Smooth muscle cell of bladder (primary cell): ENCODE results near the gene SPATA31A6. TPM values are rescaled to one million over a fixed set of nuclear protein-coding genes. Genes with fewer than 3 reads are reported as not detected.

Experiments used
- total RNA-seq: library from RNA; depleted of rRNA; stranded (reverse); fragments of >200 nt; gene quantifications from 2 replicates; pipeline ENCODE4 v1.2.3, GENCODE V29; 2014

Gene SPATA31A6
- total RNA-seq: not detected in 2 replicates

DNA sequence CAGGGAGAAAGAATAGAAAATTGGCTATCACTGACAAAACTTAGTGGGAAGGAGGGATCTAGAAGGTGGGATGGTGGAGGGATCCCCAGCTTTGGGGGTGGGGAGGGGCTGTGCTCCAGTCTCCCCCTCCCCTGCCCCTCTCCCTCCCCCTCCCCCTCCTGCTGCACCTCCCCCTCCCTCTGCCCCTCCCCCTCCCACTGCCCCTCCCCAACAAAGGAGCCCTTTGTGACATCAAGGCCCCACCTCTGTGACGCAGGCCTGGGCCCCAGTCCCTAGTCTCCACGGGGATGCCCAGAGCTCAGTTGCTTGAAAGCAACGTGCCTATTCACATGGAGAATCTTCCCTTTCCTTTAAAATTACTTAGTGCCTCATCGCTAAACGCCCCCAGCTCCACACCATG, at the start of gene SPATA31A6:
TSS of gene SPATA31A6 (plus strand) at position 301 of the 400 bp plus-strand sequence. CDS start at position 330, 29 bp downstream.

Other genes with a start within 250 kb of the SPATA31A6 start
- gene CNTNAP3B, start 54.2 kb upstream of the SPATA31A6 start, total RNA-seq: 1.3 and 6.4 TPM in 2 replicates